Superior temporal gyrus (tissue), 1 donor: Measurements from ENCODE around the gene PRKN.

ENCODE experiments used
- DNase-seq: peaks from one replicate; pipeline ENCODE4 v3.0.0-alpha.2; 2016; ENCODE audit errors: extremely low spot score

PRKN gene

DNA sequence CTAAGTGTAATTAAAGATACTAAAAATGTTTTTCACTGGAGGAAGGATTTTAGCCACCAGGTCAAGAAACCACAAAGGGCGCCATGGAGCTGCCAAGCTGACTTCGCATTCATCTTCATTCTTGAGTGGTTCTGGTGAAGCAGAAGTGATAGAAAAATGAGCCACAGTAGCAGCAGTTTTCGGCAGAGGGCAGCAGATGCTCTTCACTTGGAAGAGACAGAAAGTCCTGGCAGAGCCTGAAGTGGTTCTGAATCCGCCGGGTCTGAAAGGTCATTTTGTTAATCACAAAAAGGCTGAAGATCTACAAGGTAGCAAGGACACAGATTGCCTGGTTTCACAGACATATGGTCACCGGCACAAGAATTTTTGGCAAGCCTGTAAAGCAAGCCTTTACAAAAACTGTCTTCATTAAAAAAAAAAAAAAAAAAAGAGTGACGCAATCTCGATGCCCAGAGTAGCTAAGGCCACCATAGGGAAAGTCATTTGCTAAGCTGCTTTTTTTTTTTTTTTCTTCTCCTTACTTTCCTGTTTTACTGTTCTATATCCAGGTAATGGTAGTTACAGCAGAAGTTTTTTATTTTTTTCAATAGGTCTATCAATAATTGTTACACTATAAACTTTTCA, 1108.6 kb downstream of the PRKN start:
- peak; percentile 92 for DNase-seq

DNA sequence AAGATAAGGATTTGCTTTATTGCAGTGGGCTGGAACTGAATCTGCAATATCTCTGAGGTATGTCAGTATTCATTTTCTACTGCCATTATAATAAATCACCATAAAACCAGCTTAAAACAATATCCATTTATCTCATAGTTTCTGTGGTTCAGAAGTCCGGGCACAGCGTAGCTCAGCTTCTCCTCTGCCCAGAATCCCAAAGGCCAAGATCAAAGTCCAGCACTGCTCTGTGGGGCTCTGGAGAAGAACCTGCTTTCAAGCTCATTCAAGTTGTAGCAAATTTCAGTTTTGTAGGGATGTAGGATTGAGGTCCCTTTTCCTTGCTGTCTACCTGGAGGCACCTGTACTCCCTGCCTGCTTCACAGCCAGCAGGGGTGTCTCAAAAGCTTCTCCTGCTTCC, 1113.9 kb downstream of the PRKN start:
- no peak for DNase-seq

GRCh38 chr6:161608771-161609170, 1118.8 kb downstream of the PRKN start:
- no peak for DNase-seq

- no peak for DNase-seq
Measured at GRCh38 chr6:161607696-161608297, 1119.8 kb downstream of the PRKN start.

DNA sequence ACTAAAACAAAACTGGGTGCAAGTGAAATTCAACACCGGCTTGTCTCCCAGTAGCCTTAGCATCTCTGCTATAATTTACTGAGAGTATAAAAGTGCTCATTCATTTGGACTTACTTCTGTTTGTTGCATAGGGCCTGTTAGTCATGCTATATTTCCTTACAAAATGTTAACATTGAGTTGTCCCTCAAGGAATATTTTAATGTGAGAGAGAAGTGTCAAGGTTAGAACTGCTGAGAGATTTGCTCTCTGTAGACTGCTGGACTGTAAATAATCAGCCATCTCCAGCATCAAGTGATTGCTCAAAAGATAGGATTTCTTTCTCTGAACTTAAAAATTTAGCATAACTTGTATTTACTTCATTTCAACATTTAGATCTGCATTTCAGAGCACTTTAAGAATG, 1125.2 kb downstream of the PRKN start:
- DNase-seq: no peak

GRCh38 chr6:161598896-161599295, 1128.7 kb downstream of the PRKN start:
- no peak for DNase-seq

GRCh38 chr6:161596807-161597520, 1130.6 kb downstream of the PRKN start:
- no peak for DNase-seq

DNA sequence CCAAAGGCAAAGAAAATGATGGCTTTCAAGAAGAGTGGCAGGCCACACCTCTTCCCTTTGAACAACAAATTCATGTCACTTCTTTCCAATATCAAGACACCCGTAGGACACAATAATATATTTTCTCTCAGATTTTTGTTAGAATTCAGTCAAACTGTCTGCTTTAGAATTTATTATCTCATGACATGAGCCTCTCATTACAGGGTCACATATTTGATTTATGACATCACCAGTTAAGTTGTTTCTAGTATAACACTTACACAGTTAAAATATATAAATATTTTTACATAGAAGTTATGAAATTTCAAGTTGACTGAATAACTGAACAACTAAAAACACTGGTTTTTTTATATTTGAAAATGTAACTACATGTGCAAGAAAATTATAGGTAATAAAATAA, 1133.2 kb downstream of the PRKN start:
- no peak for DNase-seq

DNA sequence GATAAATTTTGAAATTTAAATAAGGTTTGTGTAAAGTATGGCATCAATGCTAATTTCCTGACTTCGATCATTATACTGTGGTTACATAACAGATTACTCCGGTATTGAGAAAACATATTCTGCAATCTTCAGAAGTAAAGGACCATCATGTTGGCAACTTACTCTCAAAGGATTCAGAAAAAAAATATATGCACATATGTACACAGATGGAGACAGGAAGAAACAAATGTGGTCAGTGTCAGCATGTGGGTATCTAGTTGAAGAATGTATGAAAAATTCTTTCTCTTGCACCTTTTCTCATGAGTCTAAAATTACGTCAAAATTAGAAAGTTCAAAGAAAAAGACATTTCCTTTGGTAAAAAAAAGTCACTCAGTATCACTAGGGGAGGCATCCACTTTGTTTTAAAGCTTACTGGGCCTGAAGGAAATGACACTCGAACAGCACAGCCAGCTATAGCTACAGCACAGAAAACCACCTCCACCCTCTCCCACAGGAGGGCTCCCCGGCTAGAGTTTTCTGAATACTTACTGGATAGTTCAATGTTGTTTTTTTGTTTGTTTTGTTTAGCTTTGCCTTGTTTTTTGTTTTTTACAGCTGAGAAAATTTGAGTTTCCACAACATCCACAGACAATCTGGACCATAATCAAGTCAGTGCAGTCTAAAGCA, 1136.5 kb downstream of the PRKN start:
- no peak for DNase-seq

GRCh38 chr6:161586887-161587286, 1140.7 kb downstream of the PRKN start:
- DNase-seq: no peak

- no peak for DNase-seq
Measured at GRCh38 chr6:161584621-161585340, 1142.8 kb downstream of the PRKN start.

- no peak for DNase-seq
Measured at GRCh38 chr6:161584051-161584450, 1143.5 kb downstream of the PRKN start.

DNA sequence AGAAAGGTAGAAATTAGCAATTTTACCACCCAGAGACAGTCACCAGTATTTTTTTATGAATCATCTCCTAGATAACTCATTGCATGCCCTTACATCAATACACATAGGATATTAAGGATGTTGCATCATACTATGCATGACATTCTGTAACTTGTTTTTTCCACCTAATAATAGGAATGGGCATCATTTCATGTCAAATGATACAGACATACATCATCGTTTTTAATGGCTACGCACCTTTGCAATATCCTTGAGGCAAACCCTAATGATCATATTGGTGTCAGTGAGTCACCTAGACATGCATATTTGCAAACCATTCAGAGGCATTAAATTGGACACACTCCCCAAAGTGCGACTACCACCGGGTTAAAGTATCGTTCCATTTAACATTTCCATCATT, 1144.0 kb downstream of the PRKN start:
- DNase-seq: no peak

- DNase-seq: no peak
Measured at GRCh38 chr6:161578478-161578877, 1149.1 kb downstream of the PRKN start.

DNA sequence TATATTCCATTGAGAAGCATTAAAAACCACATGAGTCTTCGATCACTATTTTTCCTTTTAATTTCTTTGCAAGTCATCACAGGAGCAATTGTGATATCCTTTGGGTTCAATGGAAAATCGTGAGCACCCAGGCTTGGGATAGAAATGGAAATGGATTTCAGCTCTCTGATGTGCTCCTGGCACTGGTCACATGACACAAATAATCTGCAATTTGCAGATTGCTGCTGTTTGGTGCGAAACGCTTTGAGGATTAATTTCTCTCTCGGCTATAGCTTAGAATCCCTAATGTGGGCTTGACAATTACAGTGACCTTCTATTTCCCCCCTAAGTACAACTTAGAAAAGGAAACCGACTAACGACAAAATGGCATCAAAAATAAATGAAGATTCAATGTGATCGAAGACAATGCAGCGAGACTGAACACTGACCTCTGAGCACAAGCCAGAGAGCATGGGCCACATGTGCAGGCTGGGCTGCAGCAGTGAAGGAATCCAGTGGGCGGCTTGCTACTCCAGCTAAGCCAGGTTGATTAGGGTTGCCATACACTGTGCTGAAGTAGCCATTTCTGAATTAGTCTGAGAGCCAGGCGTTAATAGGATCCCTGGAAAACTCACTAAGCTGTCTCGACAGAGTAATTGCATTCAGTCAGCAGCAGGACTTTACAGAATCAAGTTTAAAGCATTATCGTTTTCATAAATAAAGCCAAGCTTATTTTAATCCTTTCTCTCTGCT, 1151.9 kb downstream of the PRKN start:
- no peak for DNase-seq

- DNase-seq: no peak
Measured at GRCh38 chr6:161568885-161569456, 1158.6 kb downstream of the PRKN start.

DNA sequence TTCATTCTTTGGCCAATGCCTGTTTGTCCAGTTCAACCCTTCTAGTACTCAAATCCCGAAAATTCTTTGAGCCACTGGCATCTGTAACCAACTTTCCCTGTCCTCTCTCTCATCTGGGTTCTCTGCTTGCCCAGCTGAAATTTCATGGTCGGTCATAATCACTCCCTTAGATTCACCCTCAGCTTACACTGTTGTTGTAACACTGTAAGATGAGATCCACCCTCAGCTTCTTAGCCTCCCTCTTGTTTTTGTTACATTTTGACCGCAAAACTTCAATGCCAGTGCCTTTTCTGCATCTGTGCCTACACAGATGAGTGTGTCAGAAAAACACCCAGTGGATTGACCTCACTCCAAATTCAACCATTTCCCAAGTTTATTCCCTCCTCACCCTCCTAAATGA, 1162.6 kb downstream of the PRKN start:
- DNase-seq: no peak

GRCh38 chr6:161561908-161562307, 1165.7 kb downstream of the PRKN start:
- no peak for DNase-seq

GRCh38 chr6:161557333-161558107, 1170.0 kb downstream of the PRKN start:
- DNase-seq: no peak

- DNase-seq: no peak
Measured at GRCh38 chr6:161554883-161555282, 1172.7 kb downstream of the PRKN start.
